Natural killer cell (primary cell): ENCODE data around the gene ZNF333. TPM values are rescaled to one million over a fixed set of nuclear protein-coding genes. Genes with fewer than 3 reads are reported as not detected.
A peak's percentile ranks its signal among the peaks of the same experiment; 100 is the strongest.
"Not testable (repeated sequence)": the region's sequence is repeated elsewhere in the genome, so short reads cannot be mapped to it uniquely, and the experiment has no call there.

Experiments used
- ATAC-seq, 3 donors: fragments of 150-1000 bp in 2 of 3; fragments of 200-7000 bp in 1 of 3; cut with Tn5 transposase; 1 replicate in 1 of 3; 2 replicates in 2 of 3; pipeline ENCODE4 v1.10.0; 2021; ENCODE audit warnings: mild to moderate bottlenecking in 2 of 3, moderate library complexity in 2 of 3
- DNase-seq, 2 donors: peaks; one replicate each; pipeline versions ENCODE4 v3.0.0 to v3.0.0-alpha.2; 2013 to 2021; ENCODE audit warnings: mixed read lengths in 1 of 2
- H3K27ac ChIP-seq: one replicate; pipeline ENCODE4 v1.5.1; 2013; ENCODE audit warnings: mild to moderate bottlenecking, low read length
- H3K27me3 ChIP-seq: one replicate; pipeline ENCODE4 v1.6.1; 2013; ENCODE audit warnings: low read length; ENCODE audit not compliant: control insufficient read depth, insufficient read depth
- H3K36me3 ChIP-seq: one replicate; pipeline ENCODE4 v1.6.1; 2013; ENCODE audit warnings: low read length; ENCODE audit not compliant: control insufficient read depth, insufficient read depth
- H3K4me1 ChIP-seq: one replicate; pipeline ENCODE4 v1.6.1; 2013; ENCODE audit warnings: low read length; ENCODE audit not compliant: control insufficient read depth, insufficient read depth
- H3K4me3 ChIP-seq: one replicate; pipeline ENCODE4 v1.5.1; 2013; ENCODE audit warnings: low read length
- H3K9me3 ChIP-seq: one replicate; pipeline ENCODE4 v1.6.1; 2013; ENCODE audit warnings: low read length; ENCODE audit not compliant: control insufficient read depth, insufficient read depth
- H3K27ac Mint-ChIP-seq, 2 donors: one replicate each; pipeline ENCODE4 v1.8.0; 2022; ENCODE audit warnings: mild to moderate bottlenecking in 2 of 2, mixed read lengths in 2 of 2, moderate library complexity in 1 of 2
- H3K27me3 Mint-ChIP-seq, 2 donors: one replicate each; pipeline ENCODE4 v1.8.0; 2022; ENCODE audit warnings: low read depth in 2 of 2, mixed read lengths in 2 of 2
- H3K36me3 Mint-ChIP-seq: one replicate; pipeline ENCODE4 v1.8.0; 2022; ENCODE audit warnings: mixed read lengths
- H3K4me1 Mint-ChIP-seq, 2 donors: one replicate each; pipeline ENCODE4 v1.8.0; 2022; ENCODE audit warnings: mixed read lengths in 2 of 2
- H3K4me3 Mint-ChIP-seq: one replicate; pipeline ENCODE4 v1.8.0; 2022; ENCODE audit warnings: mild to moderate bottlenecking, moderate library complexity, mixed read lengths
- H3K9me3 Mint-ChIP-seq, 2 donors: one replicate each; pipeline ENCODE4 v1.8.0; 2022; ENCODE audit warnings: mixed read lengths in 2 of 2
- WGBS: methylation state at CpG from one replicate; pipeline ENCODE4 v1.1.7; 2013; ENCODE audit warnings: missing lambda C conversion rate; ENCODE audit not compliant: insufficient coverage; 5-methylcytosine and 5-hydroxymethylcytosine counted together
- intact Hi-C: fragments of 100-400 bp; cut with micrococcal nuclease; formaldehyde crosslinking; loops from one replicate; pipeline ENCODE4 v1.14.2; 2022
- total RNA-seq, 4 donors: library from RNA; stranded (reverse); fragments of 120-200 nt in 1 of 4; gene quantifications; one replicate each; pipeline versions ENCODE4 v1.2.3 to v1.2.4, GENCODE V29; 2013 to 2022
- TF ChIP-seq, protein P1 (sequence below): fragments of 200-600 bp; IDR thresholded peaks from one replicate; pipeline ENCODE4 v1.8.0; 2022; ENCODE audit warnings: antibody characterized with exemption

Gene ZNF333
- total RNA-seq, 3 donors from 2014 or later (not counting 1 experiment from before 2014, with no cell fraction given), result 25.9 to 37.9 (median 31.6) TPM

GRCh38 chr19:14779151-14779550 is 89.3 kb downstream of the ZNF333 start:
- no peak for ATAC-seq
- H3K36me3 Mint-ChIP-seq, result no peaks in the 10 kb centered on the region
- no peaks in the 10 kb centered on the region for H3K36me3 ChIP-seq
- no peak for DNase-seq
- H3K4me1 Mint-ChIP-seq, result peaks cover 7 to 13% of the 10 kb centered on the region in 2 donors
- H3K27me3 ChIP-seq, result peaks cover 7% of the 10 kb centered on the region
- H3K27me3 Mint-ChIP-seq, result peaks cover 14 to 22% of the 10 kb centered on the region in 2 donors
- intact Hi-C loops, result no loop called here
- peaks cover 31% of the 10 kb centered on the region for H3K4me1 ChIP-seq
- H3K27ac ChIP-seq, result no peak overlapping the region
- no peaks in the 10 kb centered on the region for H3K9me3 Mint-ChIP-seq
- H3K4me3 Mint-ChIP-seq, result no peak overlapping the region
- H3K4me3 ChIP-seq, result no peak overlapping the region
- 77% methylated on average over 4 of the region's 5 CpGs for WGBS
- TF ChIP-seq, protein P1, sequence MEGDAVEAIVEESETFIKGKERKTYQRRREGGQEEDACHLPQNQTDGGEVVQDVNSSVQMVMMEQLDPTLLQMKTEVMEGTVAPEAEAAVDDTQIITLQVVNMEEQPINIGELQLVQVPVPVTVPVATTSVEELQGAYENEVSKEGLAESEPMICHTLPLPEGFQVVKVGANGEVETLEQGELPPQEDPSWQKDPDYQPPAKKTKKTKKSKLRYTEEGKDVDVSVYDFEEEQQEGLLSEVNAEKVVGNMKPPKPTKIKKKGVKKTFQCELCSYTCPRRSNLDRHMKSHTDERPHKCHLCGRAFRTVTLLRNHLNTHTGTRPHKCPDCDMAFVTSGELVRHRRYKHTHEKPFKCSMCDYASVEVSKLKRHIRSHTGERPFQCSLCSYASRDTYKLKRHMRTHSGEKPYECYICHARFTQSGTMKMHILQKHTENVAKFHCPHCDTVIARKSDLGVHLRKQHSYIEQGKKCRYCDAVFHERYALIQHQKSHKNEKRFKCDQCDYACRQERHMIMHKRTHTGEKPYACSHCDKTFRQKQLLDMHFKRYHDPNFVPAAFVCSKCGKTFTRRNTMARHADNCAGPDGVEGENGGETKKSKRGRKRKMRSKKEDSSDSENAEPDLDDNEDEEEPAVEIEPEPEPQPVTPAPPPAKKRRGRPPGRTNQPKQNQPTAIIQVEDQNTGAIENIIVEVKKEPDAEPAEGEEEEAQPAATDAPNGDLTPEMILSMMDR, result no peak
- no peaks in the 10 kb centered on the region for H3K9me3 ChIP-seq
- H3K27ac Mint-ChIP-seq, result no peak overlapping the region

DNA sequence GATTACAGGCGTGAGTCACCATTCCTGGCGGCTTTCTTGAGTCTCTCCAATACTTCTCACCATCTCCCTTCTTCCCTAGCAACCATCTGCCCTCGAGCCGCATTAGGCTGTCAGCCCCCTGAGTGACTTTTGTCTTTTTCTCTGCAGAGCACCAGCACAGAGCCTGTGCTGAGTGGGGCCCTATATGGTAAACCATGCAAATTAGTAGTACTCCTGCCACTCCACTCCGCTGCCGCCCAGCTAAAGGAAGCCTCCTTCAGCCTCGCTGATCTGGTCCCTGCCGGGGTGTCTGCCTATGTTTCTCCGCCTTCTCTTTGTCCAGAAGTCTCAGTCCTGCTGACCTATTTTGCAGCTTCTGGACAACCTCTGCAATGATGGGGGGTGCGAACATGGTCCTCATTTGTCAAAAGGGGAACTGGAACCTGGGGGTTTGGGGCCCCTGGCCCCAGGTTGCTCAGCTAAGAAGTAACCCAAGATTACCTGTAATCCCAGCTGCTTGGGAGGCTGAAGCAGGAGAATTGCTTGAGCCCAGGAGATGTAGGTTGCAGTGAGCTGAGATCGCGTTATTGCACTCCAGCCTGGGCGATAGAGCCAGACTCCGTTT is 90.9 kb downstream of the ZNF333 start:
- H3K36me3 Mint-ChIP-seq, H3K27ac ChIP-seq, H3K9me3 Mint-ChIP-seq, H3K36me3 ChIP-seq, DNase-seq, H3K9me3 ChIP-seq, H3K27ac Mint-ChIP-seq, H3K4me3 ChIP-seq, H3K4me3 Mint-ChIP-seq, H3K27me3 ChIP-seq, intact Hi-C loops, ATAC-seq: not testable (repeated sequence)
- 74% methylated on average over 9 of the region's 14 CpGs for WGBS
- Mint-ChIP-seq H3K27me3 (peaks cover 20 to 21% of the 10 kb centered on the region in 2 donors), H3K4me1 (peaks cover 12 to 26% of the 10 kb centered on the region in 2 donors)
- peaks cover 39% of the 10 kb centered on the region for H3K4me1 ChIP-seq

DNA sequence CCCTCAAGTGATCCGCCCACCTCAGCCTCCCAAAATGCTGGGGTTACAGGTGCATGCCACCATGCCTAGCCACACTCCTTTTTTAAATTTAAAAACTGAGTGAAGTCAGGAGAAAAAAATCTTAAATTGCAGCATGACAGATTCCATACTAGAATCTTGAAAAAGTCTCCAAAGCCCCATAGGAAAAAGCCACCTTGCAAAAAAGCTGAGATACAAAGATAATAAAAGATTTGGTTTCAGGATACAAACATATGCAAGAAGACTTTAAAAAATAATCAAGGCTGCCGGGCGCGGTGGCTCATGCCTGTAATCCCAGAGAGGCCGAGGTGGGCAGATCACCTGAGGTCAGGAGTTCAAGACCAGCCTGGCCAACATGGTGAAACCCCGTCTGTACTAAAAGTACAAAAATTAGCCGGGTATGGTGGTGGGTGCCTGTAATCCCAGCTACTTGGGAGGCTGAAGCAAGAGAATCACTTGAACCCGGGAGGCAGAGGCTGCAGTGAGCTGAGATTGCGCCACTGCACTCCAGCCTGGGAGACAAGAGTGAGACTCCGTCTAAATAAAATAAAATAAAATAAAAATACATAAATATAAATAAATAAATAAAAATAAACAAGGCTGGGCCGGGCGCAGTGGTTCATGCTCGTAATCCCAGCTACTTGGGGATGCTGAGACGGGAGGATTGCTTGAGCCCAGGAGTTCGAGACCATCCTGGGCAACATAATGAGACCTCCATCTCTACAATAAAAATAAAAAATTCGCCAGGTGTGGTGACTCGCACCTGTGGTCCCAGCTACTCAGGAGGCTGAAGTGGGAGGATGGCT is 92.1 kb downstream of the ZNF333 start:
- peaks cover 14 to 16% of the 10 kb centered on the region in 2 donors for H3K27me3 Mint-ChIP-seq
- H3K27ac ChIP-seq, H3K27me3 ChIP-seq, intact Hi-C loops, DNase-seq, ATAC-seq, H3K4me3 ChIP-seq, H3K4me3 Mint-ChIP-seq, H3K36me3 ChIP-seq, H3K9me3 Mint-ChIP-seq, H3K36me3 Mint-ChIP-seq, H3K9me3 ChIP-seq, H3K27ac Mint-ChIP-seq: not testable (repeated sequence)
- 92% methylated on average over 15 of the region's 17 CpGs for WGBS
- peaks cover 16 to 24% of the 10 kb centered on the region in 2 donors for H3K4me1 Mint-ChIP-seq
- peaks cover 39% of the 10 kb centered on the region for H3K4me1 ChIP-seq

DNA sequence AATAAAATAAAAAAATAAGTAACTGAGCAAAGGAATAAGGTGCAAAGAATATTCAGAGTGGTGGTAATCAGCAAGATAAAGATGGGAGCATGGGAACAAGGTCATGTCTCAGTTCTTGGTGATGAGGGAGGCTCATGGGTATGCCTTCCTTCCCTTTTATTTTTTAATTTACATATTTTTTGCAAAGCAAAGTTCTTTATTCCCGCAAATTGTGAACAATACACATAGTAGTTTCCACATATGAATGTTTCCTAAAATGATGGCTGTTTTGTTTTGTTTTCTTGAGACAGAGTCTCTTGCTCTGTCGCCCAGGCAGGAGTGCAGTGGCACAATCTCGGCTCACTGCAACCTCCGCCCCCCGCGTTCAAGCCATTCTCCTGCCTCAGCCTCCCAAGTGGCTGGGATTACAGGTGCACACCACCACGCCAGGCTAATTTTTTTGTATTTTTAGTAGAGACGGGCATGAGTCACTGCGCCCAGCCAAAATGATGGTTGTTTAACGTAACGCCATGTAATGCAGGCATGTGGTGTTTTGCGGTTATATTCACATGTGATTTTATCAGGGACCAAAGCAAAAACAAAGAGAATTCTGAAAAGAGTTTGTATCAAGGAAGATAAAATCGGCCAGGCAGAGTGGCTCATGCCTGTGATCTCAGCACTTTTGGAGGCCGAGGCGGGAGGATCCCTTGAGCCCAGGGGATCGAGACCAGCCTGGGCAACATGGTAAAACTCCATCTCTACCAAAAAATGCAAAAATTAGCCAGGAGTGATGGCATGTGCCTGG is 93.0 kb downstream of the ZNF333 start:
- H3K27me3 Mint-ChIP-seq, result peaks cover 10 to 15% of the 10 kb centered on the region in 2 donors
- H3K27me3 ChIP-seq, result no peaks in the 10 kb centered on the region
- ATAC-seq, result peak in 1 of 3 donors; percentile 36
- no peak overlapping the region for H3K4me3 Mint-ChIP-seq
- no peaks in the 10 kb centered on the region for H3K9me3 Mint-ChIP-seq
- H3K9me3 ChIP-seq, result no peaks in the 10 kb centered on the region
- no peak for DNase-seq
- no peaks in the 10 kb centered on the region for H3K36me3 ChIP-seq
- 87% methylated on average over 15 of the region's 16 CpGs for WGBS
- intact Hi-C loops, result no loop called here
- TF ChIP-seq, protein P1, result no peak
- H3K27ac Mint-ChIP-seq, result no peak overlapping the region
- H3K27ac ChIP-seq, result no peak overlapping the region
- H3K4me1 ChIP-seq, result peaks cover 40% of the 10 kb centered on the region
- no peaks in the 10 kb centered on the region for H3K36me3 Mint-ChIP-seq
- H3K4me1 Mint-ChIP-seq, result peaks cover 16 to 22% of the 10 kb centered on the region in 2 donors
- no peak overlapping the region for H3K4me3 ChIP-seq

Other genes starting within 250 kb of the ZNF333 start
- gene PTGER1, start 214.7 kb upstream of the ZNF333 start, total RNA-seq, result under 1 TPM in 2 of 3 donors, not detected in 1; 0.35 to 0.73 TPM
- gene GIPC1, start 193.9 kb upstream of the ZNF333 start, total RNA-seq, result 10 to 100 TPM; 25.3 to 34.5 (median 31.4) TPM
- gene DNAJB1, start 171.7 kb upstream of the ZNF333 start, total RNA-seq, result 100 to 1,000 TPM; 148 to 238 (median 192) TPM
- gene TECR, start 160.5 kb upstream of the ZNF333 start, total RNA-seq, result 100 to 1,000 TPM; 123 to 158 (median 131) TPM
- 100 to 1,000 TPM in 2 of 3 donors, 10 to 100 TPM in 1; 97.1 to 120 (median 108) TPM for gene NDUFB7, start 118.0 kb upstream of the ZNF333 start, total RNA-seq
- gene CLEC17A, start 107.0 kb upstream of the ZNF333 start, total RNA-seq, result 1 to 10 TPM in 1 of 3 donors, under 1 TPM in 2; 0.18 to 1.5 (median 0.45) TPM
- 1 to 10 TPM in 2 of 3 donors, under 1 TPM in 1; 0.59 to 9.1 (median 1.0) TPM for gene ADGRE3, start 15.2 kb upstream of the ZNF333 start, total RNA-seq
- gene ADGRE2, start 88.5 kb downstream of the ZNF333 start, total RNA-seq, result 10 to 100 TPM in 2 of 3 donors, 1 to 10 TPM in 1; 6.1 to 37.0 (median 20.3) TPM
- not detected for gene OR7A5, start 145.1 kb downstream of the ZNF333 start, total RNA-seq
- gene OR7C1, start 145.1 kb downstream of the ZNF333 start, total RNA-seq, result not detected
- gene OR7A10, start 158.9 kb downstream of the ZNF333 start, total RNA-seq, result not detected
- not detected for gene OR7A17, start 196.1 kb downstream of the ZNF333 start, total RNA-seq